GM12878 (cell line): ENCODE results near the gene FAM193A.

Source experiments
- CEBPB ChIP-seq, 2 experiments: fragments of 150-350 bp in 1 of 2; IDR thresholded peaks; 2 replicates each; pipeline ENCODE4 v1.6.1; 2012 to 2014; ENCODE audit warnings: low read depth in 2 of 2, low read length in 2 of 2, borderline replicate concordance in 1 of 2, inconsistent platforms in 1 of 2
- CTCF ChIP-seq, 3 experiments: IDR thresholded peaks in 2 of 3; conservative IDR thresholded peaks in 1 of 3; 2 replicates each; pipeline ENCODE4 v1.5.1; 2011; ENCODE audit warnings: low read depth in 3 of 3, low read length in 3 of 3, mild to moderate bottlenecking in 3 of 3, control low read depth in 2 of 3, moderate library complexity in 2 of 3, inconsistent platforms in 1 of 3, mixed read lengths in 1 of 3; ENCODE audit not compliant: control insufficient read depth in 2 of 3, insufficient read depth in 1 of 3; ENCODE audit errors: extremely low read depth in 1 of 3
- GABPA ChIP-seq: IDR thresholded peaks from 2 replicates; pipeline ENCODE4 v1.6.1; 2014; ENCODE audit warnings: antibody characterized with exemption, low read depth, mild to moderate bottlenecking, inconsistent platforms
- HDAC6 ChIP-seq: fragments of 200-600 bp; sonication (generic); IDR thresholded peaks from one replicate; pipeline ENCODE4 v1.8.0; 2017; ENCODE audit warnings: antibody characterized with exemption; ENCODE audit not compliant: unreplicated experiment
- MLLT1 ChIP-seq: fragments of 450-650 bp; IDR thresholded peaks from 2 replicates; pipeline ENCODE4 v1.6.1; 2016; ENCODE audit warnings: mild to moderate bottlenecking
- PAX8 ChIP-seq: fragments of 450-650 bp; IDR thresholded peaks from 2 replicates; pipeline ENCODE4 v1.6.1; 2017; ENCODE audit warnings: mild to moderate bottlenecking, moderate library complexity
- RAD51 ChIP-seq: fragments of 450-650 bp; IDR thresholded peaks from 2 replicates; pipeline ENCODE4 v1.6.1; 2016; ENCODE audit warnings: moderate library complexity, mild to moderate bottlenecking, inconsistent platforms
- SMC3 ChIP-seq: IDR thresholded peaks from 2 replicates; pipeline ENCODE4 v1.6.1; 2011; ENCODE audit warnings: low read length, improper control_type of control experiment, borderline replicate concordance
- TF ChIP-seq, protein P1 (sequence below): IDR thresholded peaks from 2 replicates; pipeline ENCODE4 v1.6.1; 2012; ENCODE audit warnings: low read depth, low read length, improper control_type of control experiment

- TF ChIP-seq HDAC6, result no peak
- TF ChIP-seq GABPA, result no peak
- TF ChIP-seq, protein P1, sequence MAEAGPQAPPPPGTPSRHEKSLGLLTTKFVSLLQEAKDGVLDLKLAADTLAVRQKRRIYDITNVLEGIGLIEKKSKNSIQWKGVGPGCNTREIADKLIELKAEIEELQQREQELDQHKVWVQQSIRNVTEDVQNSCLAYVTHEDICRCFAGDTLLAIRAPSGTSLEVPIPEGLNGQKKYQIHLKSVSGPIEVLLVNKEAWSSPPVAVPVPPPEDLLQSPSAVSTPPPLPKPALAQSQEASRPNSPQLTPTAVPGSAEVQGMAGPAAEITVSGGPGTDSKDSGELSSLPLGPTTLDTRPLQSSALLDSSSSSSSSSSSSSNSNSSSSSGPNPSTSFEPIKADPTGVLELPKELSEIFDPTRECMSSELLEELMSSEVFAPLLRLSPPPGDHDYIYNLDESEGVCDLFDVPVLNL, result no peak
- no peak for TF ChIP-seq CTCF (IDR thresholded peaks at IDR 0.05 in 2 of 3, conservative IDR thresholded peaks at IDR 0.05 in 1 of 3; ENCODE audit: control insufficient read depth in 2 of 3, extremely low read depth in 1 of 3, insufficient read depth in 1 of 3, low read depth in 3 of 3, low read length in 3 of 3)
- TF ChIP-seq PAX8, result no peak
- no peak for TF ChIP-seq CEBPB (IDR thresholded peaks at IDR 0.05; ENCODE audit: borderline replicate concordance in 1 of 2, low read depth in 2 of 2, low read length in 2 of 2)
- no peak for TF ChIP-seq SMC3
- no peak for TF ChIP-seq MLLT1
- TF ChIP-seq RAD51, result no peak
Measured at GRCh38 chr4:2621419-2621818, 85.0 kb downstream of the FAM193A start.
